Brain microvascular endothelial cell (primary cell): Measurements from ENCODE around the gene TOMM20.
"Not testable (repeated sequence)": the region's sequence is repeated elsewhere in the genome, so short reads cannot be mapped to it uniquely, and the experiment has no call there.

Source experiments
- DNase-seq: peaks from one replicate; pipeline ENCODE4 v3.0.0-alpha.2; 2020
- H3K27ac ChIP-seq: fragments of 250-450 bp; sonication (Bioruptor Pico); 2 replicates; pipeline ENCODE4 v1.5.1; 2020; ENCODE audit warnings: mild to moderate bottlenecking, moderate library complexity
- H3K27me3 ChIP-seq: fragments of 250-450 bp; sonication (Bioruptor Pico); replicated peaks from 2 replicates; pipeline ENCODE4 v1.5.1; 2020; ENCODE audit warnings: mild to moderate bottlenecking
- H3K36me3 ChIP-seq: fragments of 250-450 bp; sonication (Bioruptor Pico); replicated peaks from 2 replicates; pipeline ENCODE4 v1.5.1; 2020; ENCODE audit warnings: mild to moderate bottlenecking
- H3K4me3 ChIP-seq: 2 replicates; pipeline ENCODE4 v1.5.1; 2011; ENCODE audit warnings: low read depth, mild to moderate bottlenecking, control low read depth, low read length, moderate library complexity
- CTCF ChIP-seq: IDR thresholded peaks from 2 replicates; pipeline ENCODE4 v1.5.1; 2011; ENCODE audit warnings: low read depth, mild to moderate bottlenecking, moderate library complexity, low read length, control low read depth, inconsistent platforms; ENCODE audit errors: missing control alignments
- in situ Hi-C: cut with HindIII; loops from 2 replicates; pipeline ENCODE4 v1.10.0; 2017; ENCODE audit warnings: low sequenced_read_pairs, low pct_ligation_motif_present

Gene TOMM20

GRCh38 chr1:235087906-235088305 is 40.7 kb downstream of the TOMM20 start:
- no peak for TF ChIP-seq CTCF
- Histone ChIP-seq H3K27me3 (no peaks in the 10 kb centered on the region), H3K27ac (no peak overlapping the region), H3K36me3 (no peaks in the 10 kb centered on the region), H3K4me3 (no peak overlapping the region)
- in situ Hi-C loops, result loop anchor here (25.0 kb wide), 2 partner anchors 501 to 601 kb away; partner anchors contain the start of gene TARBP1
- DNase-seq, result no peak

DNA sequence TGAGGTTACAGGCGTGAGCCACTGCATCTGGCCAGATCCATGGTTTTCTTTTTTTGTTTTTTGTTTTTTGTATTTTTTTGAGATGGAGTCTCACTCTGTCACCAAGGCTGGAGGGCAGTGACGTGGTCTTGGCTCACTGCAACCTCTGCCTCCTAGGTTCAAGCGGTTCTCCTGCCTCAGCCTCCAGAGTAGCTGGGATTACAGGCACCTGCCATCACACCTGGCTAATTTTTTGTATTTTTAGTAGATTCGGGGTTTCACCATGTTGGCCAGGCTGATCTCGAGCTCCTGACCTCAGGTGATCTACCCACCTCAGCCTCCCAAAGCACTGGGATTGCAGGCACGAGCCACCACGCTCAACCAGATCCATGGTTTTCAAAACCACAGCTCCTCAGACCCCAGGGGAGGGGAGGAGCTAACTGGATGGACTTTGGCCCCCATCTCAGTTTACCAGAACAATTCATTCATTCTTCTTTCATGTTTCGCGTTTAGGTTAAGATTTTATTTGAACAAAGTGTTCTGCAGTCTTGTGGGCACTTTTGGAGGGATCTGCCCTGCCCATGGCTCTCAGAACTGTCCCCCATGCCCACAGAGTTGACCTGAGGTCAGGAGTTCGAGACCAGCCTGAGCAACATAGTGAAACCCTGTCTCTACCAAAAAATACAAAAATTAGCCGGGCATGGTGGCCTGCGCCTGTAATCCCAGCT is 43.1 kb downstream of the TOMM20 start:
- in situ Hi-C loops, result loop anchor here (25.0 kb wide), 2 partner anchors 498 to 598 kb away; partner anchors contain the start of gene TARBP1
- H3K27me3 ChIP-seq, DNase-seq, H3K27ac ChIP-seq, H3K4me3 ChIP-seq, H3K36me3 ChIP-seq: not testable (repeated sequence)

- not testable (repeated sequence) for H3K36me3 ChIP-seq, H3K27me3 ChIP-seq, DNase-seq, H3K27ac ChIP-seq, H3K4me3 ChIP-seq
- in situ Hi-C loops, result loop anchor here (25.0 kb wide), 2 partner anchors 493 to 593 kb away; partner anchors contain the start of gene TARBP1
Observed at GRCh38 chr1:235080788-235081187, 47.8 kb downstream of the TOMM20 start.

GRCh38 chr1:235080297-235080657 is 48.4 kb downstream of the TOMM20 start:
- DNase-seq, H3K27ac ChIP-seq: not testable (repeated sequence)

GRCh38 chr1:235079443-235080296 is 49.0 kb downstream of the TOMM20 start:
- H3K4me3 ChIP-seq, result no peak overlapping the region
- H3K27me3 ChIP-seq, result no peaks in the 10 kb centered on the region
- no peak for DNase-seq
- in situ Hi-C loops, result loop anchor here (10.0 to 25.0 kb wide), 4 partner anchors 105 to 592 kb away; partner anchors contain the start of gene TARBP1
- no peak overlapping the region for H3K27ac ChIP-seq
- no peak for TF ChIP-seq CTCF
- no peaks in the 10 kb centered on the region for H3K36me3 ChIP-seq

More at GRCh38 chr1:235080297-235080657, 48.4 kb downstream of the TOMM20 start:
- not testable (repeated sequence) for H3K27me3 ChIP-seq, H3K4me3 ChIP-seq, H3K36me3 ChIP-seq
- in situ Hi-C loops, result loop anchor here (25.0 kb wide), 2 partner anchors 493 to 593 kb away; partner anchors contain the start of gene TARBP1

- Histone ChIP-seq H3K27ac (no peak overlapping the region), H3K36me3 (no peaks in the 10 kb centered on the region), H3K4me3 (no peak overlapping the region), H3K27me3 (no peaks in the 10 kb centered on the region)
- no peak for TF ChIP-seq CTCF
- no peak for DNase-seq
- in situ Hi-C loops, result loop anchor here (10.0 to 25.0 kb wide), 4 partner anchors 104 to 591 kb away; partner anchors contain the start of gene TARBP1
Observed at GRCh38 chr1:235078480-235079381, 49.9 kb downstream of the TOMM20 start.
